Mesendoderm (in vitro differentiated cells): Measurements from ENCODE around the gene HIGD1C. TPM values are rescaled to one million over a fixed set of nuclear protein-coding genes. Genes with fewer than 3 reads are reported as not detected.
"Not testable (repeated sequence)": the region's sequence is repeated elsewhere in the genome, so short reads cannot be mapped to it uniquely, and the experiment has no call there.

Experiments
- DNase-seq: peaks from one replicate; pipeline ENCODE4 v3.0.0; 2013
- H2AK5ac ChIP-seq: 2 replicates; pipeline ENCODE4 v1.6.1; 2013; ENCODE audit warnings: low read length, inconsistent platforms
- H2BK120ac ChIP-seq: 2 replicates; pipeline ENCODE4 v1.6.1; 2013; ENCODE audit warnings: low read depth, mild to moderate bottlenecking, low read length, moderate library complexity, mixed read lengths
- H2BK15ac ChIP-seq: replicated peaks from 2 replicates; pipeline ENCODE4 v1.6.1; 2013; ENCODE audit warnings: low read depth, mild to moderate bottlenecking, moderate library complexity
- H2BK5ac ChIP-seq: 2 replicates; pipeline ENCODE4 v1.6.1; 2013; ENCODE audit warnings: low read length, inconsistent platforms
- H3K18ac ChIP-seq: 2 replicates; pipeline ENCODE4 v1.6.1; 2013; ENCODE audit warnings: mild to moderate bottlenecking, low read length, mixed read lengths
- H3K23ac ChIP-seq: one replicate; pipeline ENCODE4 v1.6.1; 2013; ENCODE audit warnings: low read length
- H3K27ac ChIP-seq: 2 replicates; pipeline ENCODE4 v1.5.1; 2013; ENCODE audit warnings: low read depth, mild to moderate bottlenecking, inconsistent platforms, low read length, moderate library complexity
- H3K27me3 ChIP-seq: 2 replicates; pipeline ENCODE4 v1.6.1; 2013; ENCODE audit warnings: low read length, control low read depth, mild to moderate bottlenecking, inconsistent platforms; ENCODE audit not compliant: insufficient read depth, poor library complexity
- H3K36me3 ChIP-seq: 2 replicates; pipeline ENCODE4 v1.6.1; 2013; ENCODE audit warnings: low read length, inconsistent platforms; ENCODE audit not compliant: control insufficient read depth, insufficient read depth
- H3K4ac ChIP-seq: one replicate; pipeline ENCODE4 v1.6.1; 2013; ENCODE audit warnings: low read depth, mild to moderate bottlenecking, low read length, moderate library complexity
- H3K4me1 ChIP-seq: 2 replicates; pipeline ENCODE4 v1.6.1; 2013; ENCODE audit warnings: low read depth, low read length, inconsistent platforms; ENCODE audit not compliant: control insufficient read depth
- H3K4me2 ChIP-seq: 2 replicates; pipeline ENCODE4 v1.6.1; 2013; ENCODE audit warnings: low read length
- H3K4me3 ChIP-seq: 2 replicates; pipeline ENCODE4 v1.5.1; 2013; ENCODE audit warnings: mild to moderate bottlenecking, low read length
- H3K56ac ChIP-seq: one replicate; pipeline ENCODE4 v1.6.1; 2013; ENCODE audit warnings: low read length
- H3K79me1 ChIP-seq: 2 replicates; pipeline ENCODE4 v1.6.1; 2013; ENCODE audit warnings: low read length, inconsistent platforms
- H3K79me2 ChIP-seq: 2 replicates; pipeline ENCODE4 v1.6.1; 2013; ENCODE audit warnings: mild to moderate bottlenecking, low read length; ENCODE audit not compliant: control insufficient read depth, insufficient read depth
- H3K9ac ChIP-seq: 2 replicates; pipeline ENCODE4 v1.6.1; 2013; ENCODE audit warnings: low read length, inconsistent platforms
- H4K5ac ChIP-seq: one replicate; pipeline ENCODE4 v1.6.1; 2013; ENCODE audit warnings: low read length
- H4K8ac ChIP-seq: one replicate; pipeline ENCODE4 v1.6.1; 2013; ENCODE audit warnings: low read depth, mild to moderate bottlenecking, control low read depth, low read length, moderate library complexity
- WGBS: extraction: QIAGEN DNeasy Blood & Tissue Kit; methylation state at CpG from one replicate; pipeline ENCODE4 v1.1.7; 2013; ENCODE audit warnings: low lambda C conversion rate, missing lambda C conversion rate; ENCODE audit not compliant: insufficient coverage; ENCODE audit errors: extremely low coverage; 5-methylcytosine and 5-hydroxymethylcytosine counted together
- polyA plus RNA-seq, 2 experiments: library from polyadenylated mRNA; stranded (reverse); fragments of 200-250 nt; gene quantifications; one replicate each; pipeline ENCODE4 v1.2.3, GENCODE V29; 2013

HIGD1C gene
- not detected for polyA plus RNA-seq (2013, experiment 1 of 2)
- polyA plus RNA-seq (2013, experiment 2 of 2), result not detected

- Histone ChIP-seq H2AK5ac (no peak within 1 kb of the TSS), H2BK120ac (no peak within 1 kb of the TSS), H3K79me2 (no peaks in the 10 kb centered on the region), H3K18ac (no peak within 1 kb of the TSS), H3K23ac (no peak within 1 kb of the TSS), H4K5ac (no peak within 1 kb of the TSS), H2BK5ac (no peak within 1 kb of the TSS), H3K27me3 (no peaks in the 10 kb centered on the region), H2BK15ac (no peak within 1 kb of the TSS), H3K4me3 (no peak within 1 kb of the TSS), H3K4me2 (no peak within 1 kb of the TSS), H3K9ac (no peak within 1 kb of the TSS), H3K4me1 (no peaks in the 10 kb centered on the region), H3K36me3 (no peaks in the 10 kb centered on the region), H3K27ac (no peak within 1 kb of the TSS), H4K8ac (no peak within 1 kb of the TSS), H3K4ac (no peak within 1 kb of the TSS), H3K79me1 (no peaks in the 10 kb centered on the region), H3K56ac (no peak within 1 kb of the TSS)
- DNase-seq, result no peak
- no CpG with 5 or more reads among the region's 19 CpGs for WGBS
Observed at GRCh38 chr12:50952510-50952909, at the start of gene HIGD1C. TSS of gene HIGD1C (plus strand) at chr12:50952544. CDS start at chr12:50953999, 1,455 bp downstream.

DNA sequence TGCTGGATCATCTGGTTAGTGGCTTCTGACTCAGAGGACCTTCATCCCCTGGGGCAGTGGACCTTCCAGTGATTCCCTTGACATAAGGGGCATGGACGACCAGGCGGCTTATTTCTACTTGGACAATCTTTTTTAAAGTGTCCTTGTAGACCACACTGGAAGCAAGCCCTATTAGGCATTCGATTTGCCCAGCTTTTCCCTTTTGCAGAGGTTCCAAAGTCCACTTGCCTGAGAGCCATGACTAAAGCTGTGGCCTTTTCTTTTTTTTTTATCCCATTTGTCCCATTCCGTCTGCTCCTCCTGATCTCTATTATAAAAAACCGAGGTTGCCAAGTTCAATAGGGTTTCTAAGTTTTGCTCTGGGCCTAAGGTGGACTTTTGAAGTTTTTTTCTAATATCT, 43.9 kb upstream of the HIGD1C start:
- not testable (repeated sequence) for H3K27me3 ChIP-seq, H3K4ac ChIP-seq, H3K9ac ChIP-seq, H3K4me1 ChIP-seq, H3K56ac ChIP-seq, H3K79me1 ChIP-seq, H3K4me3 ChIP-seq, H2BK5ac ChIP-seq, H3K79me2 ChIP-seq, H2AK5ac ChIP-seq, H3K23ac ChIP-seq, H3K4me2 ChIP-seq, H2BK15ac ChIP-seq, H3K18ac ChIP-seq, DNase-seq, H3K27ac ChIP-seq, H4K5ac ChIP-seq, H2BK120ac ChIP-seq, H3K36me3 ChIP-seq, H4K8ac ChIP-seq
- no CpG with 5 or more reads among the region's 5 CpGs for WGBS

DNA sequence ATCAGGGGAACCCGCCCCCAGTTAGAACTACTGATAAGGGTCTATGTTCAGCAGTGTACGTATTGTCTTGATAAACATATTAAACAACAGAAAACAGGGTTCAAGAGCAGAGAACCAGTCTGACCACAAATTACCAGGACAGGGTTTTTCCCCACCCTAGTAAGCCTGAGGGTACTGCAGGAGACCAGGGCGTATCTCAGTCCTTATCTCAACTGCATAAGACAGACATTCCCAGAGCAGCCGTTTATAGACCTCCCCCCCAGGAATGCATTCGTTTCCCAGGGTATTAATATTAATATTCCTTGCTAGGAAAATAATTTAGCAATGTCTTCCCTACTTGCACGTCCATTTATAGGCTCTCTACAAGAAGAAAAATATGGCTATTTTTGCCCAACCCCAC, 40.0 kb upstream of the HIGD1C start:
- not testable (repeated sequence) for H3K79me1 ChIP-seq, H3K56ac ChIP-seq, H4K5ac ChIP-seq, H3K4me3 ChIP-seq, H3K4me1 ChIP-seq, H3K9ac ChIP-seq, H3K4me2 ChIP-seq, H3K27me3 ChIP-seq, H2BK120ac ChIP-seq, DNase-seq, H3K23ac ChIP-seq, H3K4ac ChIP-seq, H3K79me2 ChIP-seq, H2BK5ac ChIP-seq, H3K27ac ChIP-seq, H3K36me3 ChIP-seq, H4K8ac ChIP-seq, H3K18ac ChIP-seq, H2BK15ac ChIP-seq, H2AK5ac ChIP-seq
- no CpG with 5 or more reads among the region's 6 CpGs for WGBS

GRCh38 chr12:50913224-50913623, 39.1 kb upstream of the HIGD1C start:
- Histone ChIP-seq H3K9ac (no peak overlapping the region), H2BK120ac (no peak overlapping the region), H4K8ac (no peak overlapping the region), H4K5ac (no peak overlapping the region), H3K23ac (no peak overlapping the region), H3K4me2 (no peak overlapping the region), H3K56ac (no peak overlapping the region), H3K27ac (no peak overlapping the region), H3K4me3 (no peak overlapping the region), H2BK5ac (no peak overlapping the region), H3K27me3 (no peaks in the 10 kb centered on the region), H3K4me1 (no peaks in the 10 kb centered on the region), H3K4ac (no peak overlapping the region), H2AK5ac (no peak overlapping the region), H3K36me3 (no peaks in the 10 kb centered on the region), H3K79me1 (no peaks in the 10 kb centered on the region), H3K18ac (no peak overlapping the region), H3K79me2 (no peaks in the 10 kb centered on the region), H2BK15ac (no peak overlapping the region)
- DNase-seq, result no peak
- no CpG with 5 or more reads among the region's 2 CpGs for WGBS

- WGBS, result no CpG with 5 or more reads among the region's 6 CpGs
Observed at GRCh38 chr12:50914872-50915484, 37.4 kb upstream of the HIGD1C start.

DNA sequence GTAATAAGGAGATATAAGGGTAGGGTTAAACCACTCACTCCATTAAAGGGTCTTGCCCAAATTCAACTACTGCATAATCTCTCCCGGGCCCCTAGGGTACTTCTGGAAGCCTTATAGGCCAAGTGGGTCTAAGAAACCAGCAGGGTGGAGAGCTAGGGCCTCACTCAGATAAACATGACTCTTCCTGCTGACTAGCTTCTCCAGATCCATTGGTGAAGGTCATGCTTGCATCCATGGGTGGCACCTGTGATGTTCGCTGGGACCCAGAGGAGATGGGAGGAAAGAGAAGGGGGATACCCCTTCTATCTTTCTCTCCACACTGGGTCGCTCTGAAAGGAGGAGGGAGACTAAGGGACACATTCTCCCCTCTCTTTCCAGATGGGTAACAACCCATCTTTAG, 36.1 kb upstream of the HIGD1C start:
- Histone ChIP-seq H3K23ac (no peak overlapping the region), H2AK5ac (no peak overlapping the region), H3K56ac (no peak overlapping the region), H3K36me3 (no peaks in the 10 kb centered on the region), H4K5ac (no peak overlapping the region), H3K27ac (no peak overlapping the region), H4K8ac (no peak overlapping the region), H3K4me1 (no peaks in the 10 kb centered on the region), H3K4me2 (no peak overlapping the region), H3K9ac (no peak overlapping the region), H3K79me1 (no peaks in the 10 kb centered on the region), H2BK120ac (no peak overlapping the region), H2BK15ac (no peak overlapping the region), H3K27me3 (no peaks in the 10 kb centered on the region), H3K4ac (no peak overlapping the region), H3K18ac (no peak overlapping the region), H2BK5ac (no peak overlapping the region), H3K4me3 (no peak overlapping the region), H3K79me2 (no peaks in the 10 kb centered on the region)
- no CpG with 5 or more reads among the region's 3 CpGs for WGBS
- DNase-seq, result no peak

More at GRCh38 chr12:50914872-50915484, 37.4 kb upstream of the HIGD1C start:
- no peak overlapping the region for H2BK120ac ChIP-seq
- no peak overlapping the region for H3K56ac ChIP-seq
- H3K79me1 ChIP-seq, result no peaks in the 10 kb centered on the region
- H3K9ac ChIP-seq, result no peak overlapping the region
- H2AK5ac ChIP-seq, result no peak overlapping the region
- no peaks in the 10 kb centered on the region for H3K36me3 ChIP-seq
- H3K4me1 ChIP-seq, result no peaks in the 10 kb centered on the region
- no peak overlapping the region for H3K4me2 ChIP-seq
- no peak overlapping the region for H2BK5ac ChIP-seq
- no peaks in the 10 kb centered on the region for H3K27me3 ChIP-seq
- H3K4me3 ChIP-seq, result no peak overlapping the region
- H4K8ac ChIP-seq, result no peak overlapping the region
- H2BK15ac ChIP-seq, result no peak overlapping the region
- no peak overlapping the region for H4K5ac ChIP-seq
- no peak overlapping the region for H3K23ac ChIP-seq
- H3K4ac ChIP-seq, result no peak overlapping the region
- no peaks in the 10 kb centered on the region for H3K79me2 ChIP-seq
- no peak overlapping the region for H3K27ac ChIP-seq
- no peak overlapping the region for H3K18ac ChIP-seq
- DNase-seq, result no peak
